T-helper 22 cell (primary cell): ENCODE data around the gene AKT1.

Experiments
- DNase-seq: peaks from one replicate; pipeline ENCODE4 v3.0.0-alpha.2; 2020; ENCODE audit warnings: low read depth

AKT1 gene

DNA sequence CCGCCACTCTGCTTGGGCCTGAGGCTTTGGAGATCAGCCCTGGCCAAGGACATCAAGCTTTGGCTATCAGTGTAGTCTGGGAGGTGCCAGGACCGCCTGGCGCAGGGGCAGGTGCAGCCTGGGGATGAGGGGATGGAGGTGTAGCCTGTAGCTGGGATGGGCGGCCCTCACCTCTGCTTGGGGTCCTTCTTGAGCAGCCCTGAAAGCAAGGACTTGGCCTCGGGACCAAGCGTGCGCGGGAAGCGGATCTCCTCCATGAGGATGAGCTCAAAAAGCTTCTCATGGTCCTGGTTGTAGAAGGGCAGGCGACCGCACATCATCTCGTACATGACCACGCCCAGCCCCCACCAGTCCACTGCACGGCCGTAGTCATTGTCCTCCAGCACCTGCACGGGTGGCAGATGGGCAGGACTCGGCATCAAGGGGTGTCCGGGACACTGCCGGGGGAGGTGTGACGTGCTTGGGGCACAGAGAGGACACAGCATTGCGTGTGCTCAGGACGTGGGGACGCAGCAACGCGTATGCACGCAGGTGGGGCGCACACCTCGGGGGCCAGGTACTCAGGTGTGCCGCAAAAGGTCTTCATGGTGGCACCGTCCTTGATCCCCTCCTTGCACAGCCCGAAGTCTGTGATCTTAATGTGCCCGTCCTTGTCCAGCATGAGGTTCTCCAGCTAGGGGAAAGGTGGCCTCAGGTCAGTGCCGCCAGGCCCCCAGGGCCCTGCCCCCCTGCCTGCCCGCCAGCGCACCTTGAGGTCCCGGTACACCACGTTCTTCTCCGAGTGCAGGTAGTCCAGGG lies 22.6 kb downstream of the AKT1 start:
- no peak for DNase-seq

DNA sequence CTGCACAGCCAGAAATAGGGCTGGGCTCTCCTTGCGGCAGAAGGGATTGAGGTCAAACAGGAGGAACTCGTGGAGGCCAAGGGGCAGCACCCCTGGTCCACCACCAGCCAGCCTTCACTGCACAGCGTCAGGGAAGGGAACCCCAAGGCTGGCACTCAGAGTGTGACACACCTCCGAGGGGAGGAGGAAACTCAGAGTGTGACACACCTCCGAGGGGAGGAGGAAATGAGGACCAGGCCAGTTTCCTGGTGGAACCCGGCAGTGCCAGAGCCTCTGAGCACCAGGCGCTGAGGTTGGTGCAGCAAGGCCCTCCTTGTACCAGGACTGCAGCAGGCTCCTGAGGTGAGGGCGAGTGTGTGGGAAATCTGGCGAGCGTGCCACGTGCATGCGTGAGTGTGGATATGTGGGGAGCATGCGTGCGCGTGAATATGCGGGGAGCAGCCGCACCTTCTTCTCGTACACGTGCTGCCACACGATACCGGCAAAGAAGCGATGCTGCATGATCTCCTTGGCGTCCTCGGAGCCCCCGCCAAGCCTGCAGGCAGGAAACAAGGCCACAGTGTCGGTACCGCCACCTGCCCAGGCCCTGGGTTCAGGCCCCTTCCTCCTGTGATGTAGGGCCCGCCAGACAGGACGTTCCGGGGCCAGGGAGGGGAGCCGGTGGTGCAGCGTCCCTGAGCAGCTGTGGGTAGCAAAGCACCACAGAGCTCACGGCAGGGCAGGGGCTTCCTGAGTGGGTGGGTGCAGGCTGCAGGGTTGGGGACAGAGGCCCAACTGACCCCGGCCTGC lies 23.4 kb downstream of the AKT1 start:
- DNase-seq = no peak

DNA sequence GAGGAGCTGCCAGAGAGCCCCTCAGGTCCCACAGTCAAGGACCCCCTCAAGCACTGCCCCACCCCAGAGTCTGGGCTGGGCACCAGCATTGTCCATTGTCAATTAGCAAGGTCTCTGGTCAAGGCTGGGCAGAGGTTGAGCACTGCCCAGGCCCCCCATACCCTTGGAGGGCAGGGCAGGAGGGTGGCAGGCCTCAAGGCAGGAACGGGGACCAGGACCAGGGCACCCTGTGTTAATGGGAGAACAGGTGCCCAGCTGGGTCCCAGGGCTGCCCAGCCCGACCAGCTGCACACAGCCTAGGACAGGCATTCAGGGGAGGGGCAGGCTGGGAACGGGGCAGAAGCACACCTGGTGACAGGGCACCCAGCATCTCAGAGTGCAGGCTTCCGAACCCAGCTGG lies 24.2 kb downstream of the AKT1 start:
- DNase-seq = no peak

DNA sequence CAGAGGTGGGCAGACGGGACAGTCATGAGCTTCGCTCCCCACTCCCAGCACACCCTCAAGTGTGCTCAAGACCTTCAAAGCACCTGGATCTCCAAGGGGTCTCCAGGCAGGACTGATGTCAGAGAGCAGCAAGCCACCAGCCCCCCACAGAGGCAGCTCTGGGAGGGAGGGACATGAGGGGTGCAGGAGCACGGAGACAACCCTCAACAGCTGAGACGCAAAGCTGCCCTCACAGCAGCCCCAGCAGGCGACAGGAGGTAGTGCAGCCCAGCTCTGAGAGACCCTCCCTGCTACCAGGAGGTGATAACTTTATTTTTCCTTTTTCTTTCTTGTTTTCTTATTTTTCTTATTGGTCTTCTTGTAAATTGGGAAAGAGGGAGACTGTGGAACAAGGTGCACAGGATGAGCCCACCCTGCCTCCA lies 24.7 kb downstream of the AKT1 start:
- DNase-seq = no peak

DNA sequence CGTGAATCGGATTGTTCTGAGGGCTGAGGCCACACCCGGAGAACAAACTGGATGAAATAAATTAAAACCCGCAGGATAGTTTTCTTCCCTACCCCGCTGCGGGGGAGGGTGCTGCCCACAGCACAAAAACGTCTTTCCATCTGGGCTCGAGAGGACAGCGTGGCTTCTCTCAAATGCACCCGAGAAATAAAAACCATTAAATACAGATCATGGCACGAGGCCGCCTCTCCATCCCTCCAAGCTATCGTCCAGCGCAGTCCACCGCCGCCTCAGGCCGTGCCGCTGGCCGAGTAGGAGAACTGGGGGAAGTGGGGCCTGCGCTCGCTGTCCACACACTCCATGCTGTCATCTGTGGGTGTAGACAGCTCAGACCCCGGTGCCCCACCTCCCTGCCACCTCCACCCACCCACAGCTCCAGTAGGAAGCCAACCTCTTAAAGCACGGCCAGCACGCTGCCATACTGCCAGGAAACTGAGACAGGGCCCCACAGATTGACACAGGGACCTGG lies 25.4 kb downstream of the AKT1 start:
- no peak for DNase-seq

DNA sequence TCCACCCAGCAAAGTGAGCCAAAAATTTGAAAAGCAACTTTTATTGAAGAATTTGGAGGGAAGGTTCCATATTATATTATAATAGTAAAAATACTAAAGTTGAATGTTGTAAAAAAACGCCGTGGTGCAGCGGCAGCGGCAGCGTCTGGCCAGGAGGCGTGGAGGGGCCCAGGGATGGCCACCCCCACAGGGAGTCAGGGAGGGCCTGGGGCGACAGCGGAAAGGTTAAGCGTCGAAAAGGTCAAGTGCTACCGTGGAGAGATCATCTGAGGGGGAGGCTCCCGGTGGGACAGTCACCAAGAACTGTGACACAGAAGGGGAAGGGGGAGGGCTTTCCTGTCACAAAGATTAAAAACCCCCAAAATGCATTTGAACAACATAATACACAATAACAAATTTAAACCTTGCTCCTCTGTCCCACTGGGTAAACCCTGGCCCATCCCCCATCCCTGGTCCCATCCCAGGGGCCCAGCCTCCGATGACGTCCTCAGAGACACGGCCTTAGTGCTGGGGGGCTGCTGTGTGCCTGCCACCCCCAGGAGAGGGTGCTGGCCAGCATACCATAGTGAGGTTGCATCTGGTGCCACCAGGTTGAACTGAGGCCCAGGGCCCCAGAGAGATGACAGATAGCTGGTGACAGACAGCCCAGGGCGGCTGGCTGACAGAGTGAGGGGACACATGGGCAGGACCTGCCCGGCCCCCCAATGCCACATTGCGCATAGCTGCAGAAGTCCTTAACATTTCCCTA lies 26.1 kb downstream of the AKT1 start:
- DNase-seq = no peak

DNA sequence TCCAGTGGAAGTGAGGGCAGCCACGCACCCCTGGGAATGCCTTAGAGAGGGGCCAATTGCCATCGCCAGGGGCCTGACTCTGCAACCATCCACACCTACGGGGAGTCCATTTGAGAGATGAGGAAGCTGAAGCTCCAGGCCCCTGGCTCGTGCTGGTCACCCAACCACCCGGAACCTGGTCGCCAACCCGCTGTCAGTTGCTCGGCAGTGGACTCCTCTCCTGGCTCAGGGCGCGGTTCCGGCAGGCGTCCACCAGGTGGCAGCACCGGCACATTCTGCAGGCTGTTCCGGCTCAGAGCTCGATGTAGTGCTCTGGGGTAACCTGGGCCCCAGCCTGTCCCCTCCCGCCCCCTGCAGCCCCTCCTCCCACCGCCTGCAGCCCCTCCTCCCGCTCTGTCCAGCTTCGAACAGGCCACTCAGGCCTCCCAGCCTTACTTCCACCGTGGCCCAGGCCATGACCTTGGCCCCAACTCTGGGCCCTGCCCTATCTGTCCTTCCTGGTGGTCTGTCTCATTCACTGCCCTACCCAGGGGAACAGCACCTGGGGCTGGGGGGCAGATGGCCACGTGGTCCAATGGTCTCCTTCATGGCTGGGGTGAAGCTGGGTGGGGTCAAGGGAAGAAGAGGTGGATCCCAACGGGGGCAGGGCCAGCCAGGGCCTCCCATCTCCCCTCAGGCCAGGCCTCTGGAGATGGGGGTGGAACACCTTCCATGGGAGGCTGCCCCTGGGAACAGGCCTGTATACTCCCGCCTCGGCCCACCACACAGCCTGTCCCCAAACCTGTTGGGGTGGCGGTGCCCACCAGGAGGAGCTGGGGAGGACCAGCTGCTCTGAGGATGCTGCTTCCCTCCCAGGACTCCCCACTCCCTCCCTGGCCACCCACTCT lies 26.9 kb downstream of the AKT1 start:
- DNase-seq = peak; percentile 65

DNA sequence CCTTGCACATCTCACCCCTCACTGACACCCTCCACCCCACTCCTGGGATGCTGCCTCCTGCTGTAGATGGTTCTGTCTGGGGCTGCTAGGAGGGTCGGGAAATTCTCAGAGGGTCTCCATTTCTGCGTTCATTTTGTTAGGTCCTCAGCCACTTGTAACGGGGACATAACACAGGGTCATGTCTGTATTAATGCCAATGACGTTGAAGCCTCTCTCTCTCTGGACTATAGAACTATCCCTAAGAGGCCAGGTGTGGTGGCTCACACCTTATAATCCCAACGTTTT lies 28.0 kb downstream of the AKT1 start:
- no peak for DNase-seq

DNA sequence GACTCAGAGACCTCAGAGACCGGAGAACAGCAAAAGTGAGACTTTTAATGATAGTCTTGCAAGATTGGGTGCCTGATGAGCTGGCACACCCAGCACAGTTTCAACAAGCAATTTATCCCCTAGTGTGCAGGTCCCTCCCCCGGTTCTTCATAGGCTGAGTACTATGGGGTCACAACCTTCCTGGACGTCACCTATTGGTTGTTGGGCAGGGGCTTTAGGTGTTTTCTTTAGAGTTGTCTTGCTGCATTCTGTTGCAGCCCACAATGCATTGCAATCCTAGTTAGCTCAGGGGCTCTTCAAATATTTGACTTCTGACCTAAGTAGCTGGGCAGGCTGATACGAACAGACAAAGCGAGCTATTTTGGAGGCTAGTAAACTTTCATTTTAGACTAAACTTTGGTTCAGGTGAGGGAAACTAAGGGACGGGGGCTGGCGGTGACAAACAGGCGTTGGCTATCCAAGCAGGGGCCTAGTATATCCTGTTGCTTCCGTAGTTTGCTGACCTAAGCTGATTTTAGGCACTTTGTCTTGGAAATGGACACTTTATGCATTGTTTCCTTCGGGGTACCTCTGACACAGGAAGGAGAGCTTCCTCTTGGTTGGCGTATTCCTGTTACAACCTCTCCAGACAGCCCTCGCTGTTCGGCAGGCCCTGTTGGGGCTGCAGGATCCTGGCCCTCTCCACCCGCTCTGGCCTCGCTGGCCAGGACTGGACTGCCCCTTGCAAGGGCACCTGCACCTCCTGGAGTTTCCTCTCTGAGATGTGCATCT lies 28.5 kb downstream of the AKT1 start:
- DNase-seq = no peak

DNA sequence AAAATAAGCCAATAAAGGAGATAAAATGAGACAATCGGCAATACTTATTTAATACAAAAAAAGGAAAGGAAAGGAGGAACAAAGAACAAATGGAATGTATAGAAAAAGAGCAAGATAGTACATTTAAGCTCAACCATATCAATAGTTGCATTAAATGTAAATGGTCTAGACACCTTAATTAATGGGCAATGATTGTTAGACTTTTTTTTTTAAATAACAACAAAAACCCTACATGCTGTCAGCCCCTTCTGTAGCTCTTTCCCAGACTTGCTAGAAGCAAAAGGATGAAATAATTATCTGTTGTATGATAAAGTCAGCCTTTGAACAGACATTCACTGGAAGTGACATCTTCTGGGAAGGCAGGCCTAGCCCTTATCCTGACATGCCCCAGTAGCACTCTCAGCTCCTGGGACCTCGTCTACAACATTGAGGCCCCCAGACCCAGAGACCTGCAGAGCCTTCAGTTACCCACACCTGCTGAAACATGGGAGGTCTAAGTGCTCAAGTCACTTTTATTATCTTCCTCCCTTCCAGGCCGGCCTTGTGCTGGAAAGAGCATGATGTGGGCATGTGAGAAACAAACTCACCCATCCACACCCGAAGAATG lies 29.2 kb downstream of the AKT1 start:
- DNase-seq = no peak

DNA sequence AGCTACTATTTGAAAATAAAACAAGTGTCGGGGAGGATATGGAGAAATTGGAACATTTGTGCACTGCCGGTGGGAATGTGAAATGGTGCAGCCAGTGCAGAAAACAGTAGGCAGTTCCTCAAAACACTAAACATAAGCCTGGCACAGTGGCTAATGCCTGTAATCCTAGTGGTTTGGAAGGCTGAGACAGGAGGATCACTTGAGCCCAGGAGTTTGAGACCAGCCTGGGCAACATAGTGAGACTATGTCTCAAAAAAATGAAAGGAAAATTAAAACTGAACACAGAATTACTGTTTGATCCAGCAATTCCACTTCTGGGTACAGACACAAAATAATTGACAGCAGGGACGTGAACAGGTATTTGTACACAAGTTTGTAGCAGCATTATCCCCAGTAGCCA lies 30.0 kb downstream of the AKT1 start:
- DNase-seq = no peak

DNA sequence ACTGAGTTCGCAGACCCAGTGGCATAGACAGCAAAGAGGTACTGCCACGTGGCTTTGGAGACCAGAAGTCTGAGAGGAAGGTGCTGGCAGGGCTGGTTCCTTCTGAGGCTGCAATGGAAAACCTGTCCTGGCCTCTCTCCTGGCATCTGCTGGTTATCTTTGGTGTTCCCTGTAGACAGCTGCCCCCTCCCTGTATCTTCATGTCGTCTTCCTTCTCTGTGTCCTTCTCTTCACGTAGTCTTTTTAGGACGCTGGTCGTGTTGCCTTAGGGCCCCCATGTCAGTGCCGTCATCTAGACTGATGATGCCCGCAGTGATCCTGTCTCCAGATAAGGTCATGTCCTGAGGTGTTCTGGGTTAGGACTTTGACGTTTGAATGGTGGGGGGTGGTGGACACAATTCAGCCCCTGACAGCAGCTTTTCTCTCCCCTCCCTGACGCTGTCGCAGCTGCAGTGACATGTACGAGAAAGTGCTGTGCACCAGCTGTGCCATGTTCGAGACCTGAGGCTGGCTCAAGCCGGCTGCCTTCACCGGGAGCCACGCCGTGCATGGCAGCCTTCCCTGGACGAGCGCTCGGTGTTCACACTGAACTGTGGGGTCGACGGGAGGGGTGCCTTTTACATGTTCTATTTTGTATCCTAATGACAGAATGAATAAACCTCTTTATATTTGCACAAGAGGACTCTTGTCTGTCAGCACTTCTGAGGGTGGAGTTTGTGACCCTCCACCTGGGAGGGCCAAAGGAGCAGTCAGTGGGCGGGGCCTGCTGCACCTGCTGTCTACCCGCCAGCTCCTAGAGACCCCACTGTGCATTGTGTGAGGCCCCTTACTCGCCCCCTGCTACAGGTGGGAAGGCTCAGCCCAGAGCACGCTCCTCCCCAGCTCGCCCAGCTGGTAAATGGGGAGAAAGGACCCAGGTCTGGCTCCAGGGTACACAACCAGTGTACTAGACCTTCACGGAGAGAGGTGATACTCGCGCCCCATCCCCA lies 36.3 kb downstream of the AKT1 start:
- DNase-seq = no peak

DNA sequence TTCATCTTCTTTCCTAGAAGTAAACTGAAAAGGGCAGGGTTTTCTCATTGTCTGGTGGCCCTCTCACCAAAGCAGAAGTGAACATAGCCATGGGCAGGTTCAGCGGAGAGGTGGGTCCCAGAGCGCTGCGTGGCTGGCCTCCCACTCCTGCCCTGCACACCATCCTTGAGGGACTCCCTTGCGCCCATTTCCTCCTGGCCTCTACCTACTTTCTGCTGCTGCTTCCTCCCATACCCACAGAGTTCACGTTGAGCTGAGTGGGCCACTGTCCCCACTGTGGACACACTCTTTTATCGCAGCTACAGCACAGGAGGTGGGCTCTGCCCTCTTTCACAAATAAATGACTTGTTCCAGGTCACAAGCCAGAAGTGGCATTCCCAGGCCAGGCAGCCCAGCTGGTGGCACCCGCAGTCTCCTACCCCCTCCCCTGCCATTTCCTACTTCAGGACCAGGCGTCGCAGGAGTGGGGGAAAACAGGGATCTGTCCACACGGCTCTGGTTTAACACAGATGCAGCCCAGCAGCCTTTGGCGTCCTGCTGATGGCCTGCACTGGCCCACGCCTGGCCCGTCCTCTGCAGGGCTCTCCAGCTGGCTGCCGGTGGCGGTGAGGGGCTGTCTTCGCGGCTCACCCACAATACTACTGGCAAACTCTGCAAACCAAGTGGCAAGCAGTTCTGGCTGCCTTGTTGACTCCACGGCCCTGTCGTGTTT lies 37.7 kb downstream of the AKT1 start:
- DNase-seq = no peak

DNA sequence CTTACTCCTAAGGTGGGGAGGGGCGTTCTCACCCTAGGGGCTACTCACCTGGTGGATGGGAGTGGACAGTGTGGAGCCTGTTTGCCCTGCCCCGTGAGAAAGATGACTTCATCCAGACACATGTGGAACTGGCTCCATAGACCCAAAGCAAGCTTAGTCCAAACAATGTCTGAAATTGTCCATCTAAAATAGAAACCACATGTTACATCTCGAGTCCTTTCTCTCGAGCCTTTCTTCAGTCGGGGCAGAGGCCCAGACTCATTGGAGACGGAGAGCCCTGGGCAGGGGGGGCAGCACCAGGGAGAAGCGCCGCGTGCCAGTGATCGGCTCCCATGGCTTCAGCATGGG lies 38.3 kb downstream of the AKT1 start:
- DNase-seq = no peak

DNA sequence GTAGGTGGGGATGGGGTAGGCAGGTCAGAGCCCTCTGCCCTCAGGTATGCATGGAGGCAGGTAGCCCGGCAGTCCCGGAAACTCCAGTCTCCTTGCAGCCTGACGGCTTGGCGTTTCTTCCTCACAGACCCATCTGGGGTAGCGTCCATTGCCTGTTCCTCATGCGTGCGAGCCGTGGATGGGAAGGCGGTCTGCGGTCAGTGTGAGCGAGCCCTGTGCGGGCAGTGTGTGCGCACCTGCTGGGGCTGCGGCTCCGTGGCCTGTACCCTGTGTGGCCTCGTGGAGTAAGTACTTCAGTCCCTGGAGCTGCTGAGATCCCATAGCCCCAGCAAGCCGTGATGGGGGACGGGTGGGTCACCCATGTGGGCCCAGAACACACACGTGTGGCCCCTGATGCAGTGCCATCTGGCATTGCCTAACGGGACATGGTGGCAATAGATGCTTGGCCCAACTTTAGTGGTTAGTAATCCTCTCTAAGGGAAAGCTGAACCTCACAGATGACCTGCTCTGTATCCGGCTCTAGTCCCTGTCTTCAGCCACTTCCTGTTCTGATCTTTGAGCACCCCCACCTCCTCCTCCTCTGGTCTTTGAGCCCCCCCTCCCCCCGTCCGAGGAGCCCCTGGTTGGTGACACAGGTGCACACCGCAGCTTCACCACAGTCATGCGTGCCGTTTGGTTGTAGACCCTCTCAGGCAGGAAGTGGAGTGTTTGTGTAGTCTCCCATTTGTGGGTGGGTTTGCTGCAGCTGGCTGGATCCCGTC lies 38.9 kb downstream of the AKT1 start:
- no peak for DNase-seq

DNA sequence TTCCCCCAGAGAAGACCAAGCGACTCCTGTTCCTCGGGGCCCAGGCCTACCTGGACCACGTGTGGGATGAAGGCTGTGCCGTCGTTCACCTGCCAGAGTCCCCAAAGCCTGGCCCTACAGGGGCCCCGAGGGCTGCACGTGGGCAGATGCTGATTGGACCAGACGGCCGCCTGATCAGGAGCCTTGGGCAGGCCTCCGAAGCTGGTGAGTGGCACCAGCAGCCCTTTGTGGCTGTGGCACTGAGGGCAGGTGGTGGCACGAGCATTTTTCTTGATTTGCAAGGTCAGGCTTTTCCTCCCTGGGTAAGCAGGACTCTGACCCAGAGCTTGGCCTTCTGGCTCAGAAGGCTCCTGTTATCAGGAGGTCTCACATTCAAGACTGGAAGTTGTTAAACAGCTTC lies 39.9 kb downstream of the AKT1 start:
- no peak for DNase-seq

DNA sequence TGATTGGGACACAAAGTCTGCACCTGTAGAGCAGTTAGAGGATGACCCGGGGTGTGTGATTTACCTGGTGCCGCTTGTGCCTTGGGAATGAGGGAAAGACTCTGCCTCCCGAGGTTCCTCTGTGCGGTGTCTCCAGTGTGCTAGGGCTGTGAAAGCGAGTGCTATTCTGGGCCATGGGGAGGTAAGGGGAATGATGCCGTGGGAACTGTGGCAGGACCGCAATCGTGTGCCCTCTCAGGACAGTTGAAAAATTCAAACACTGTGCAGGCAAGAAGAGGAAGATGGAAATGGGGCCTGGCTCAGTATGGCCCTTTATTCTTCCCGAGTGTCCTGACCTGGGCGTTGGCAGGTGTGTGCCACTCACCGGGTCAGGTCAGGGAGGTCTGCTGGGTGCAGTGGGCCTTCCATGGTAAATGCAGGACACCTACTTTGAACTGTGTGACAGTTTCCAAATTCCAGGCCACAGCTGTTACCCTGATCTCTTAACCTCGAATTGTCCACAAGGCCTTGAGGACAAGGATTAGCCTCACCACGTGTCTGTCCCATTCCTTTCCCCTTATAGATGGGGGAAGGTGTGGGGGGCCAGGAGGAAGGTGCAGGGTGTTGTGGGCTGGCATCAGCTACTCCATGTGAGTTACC lies 41.2 kb downstream of the AKT1 start:
- DNase-seq = no peak
